ENCODE data around the gene AP1S1.

- TF ChIP-seq, protein P1, sequence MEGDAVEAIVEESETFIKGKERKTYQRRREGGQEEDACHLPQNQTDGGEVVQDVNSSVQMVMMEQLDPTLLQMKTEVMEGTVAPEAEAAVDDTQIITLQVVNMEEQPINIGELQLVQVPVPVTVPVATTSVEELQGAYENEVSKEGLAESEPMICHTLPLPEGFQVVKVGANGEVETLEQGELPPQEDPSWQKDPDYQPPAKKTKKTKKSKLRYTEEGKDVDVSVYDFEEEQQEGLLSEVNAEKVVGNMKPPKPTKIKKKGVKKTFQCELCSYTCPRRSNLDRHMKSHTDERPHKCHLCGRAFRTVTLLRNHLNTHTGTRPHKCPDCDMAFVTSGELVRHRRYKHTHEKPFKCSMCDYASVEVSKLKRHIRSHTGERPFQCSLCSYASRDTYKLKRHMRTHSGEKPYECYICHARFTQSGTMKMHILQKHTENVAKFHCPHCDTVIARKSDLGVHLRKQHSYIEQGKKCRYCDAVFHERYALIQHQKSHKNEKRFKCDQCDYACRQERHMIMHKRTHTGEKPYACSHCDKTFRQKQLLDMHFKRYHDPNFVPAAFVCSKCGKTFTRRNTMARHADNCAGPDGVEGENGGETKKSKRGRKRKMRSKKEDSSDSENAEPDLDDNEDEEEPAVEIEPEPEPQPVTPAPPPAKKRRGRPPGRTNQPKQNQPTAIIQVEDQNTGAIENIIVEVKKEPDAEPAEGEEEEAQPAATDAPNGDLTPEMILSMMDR (conservative IDR thresholded peaks at IDR 0.05), result no peak
- TF ChIP-seq EZH2 (IDR thresholded peaks at IDR 0.05; ENCODE audit: low read depth), result no peak
These were observed 16.5 kb upstream of the AP1S1 start for GRCh38 chr7:101137651-101138212.
